CD4-positive, alpha-beta T cell (primary cell): ENCODE results near the gene HES3. TPM values are rescaled to one million over a fixed set of nuclear protein-coding genes. Genes with fewer than 3 reads are reported as not detected.

ENCODE experiments used
- ATAC-seq: fragments of 200-7000 bp; cut with Tn5 transposase; one replicate; pipeline ENCODE4 v1.10.0; 2022; ENCODE audit warnings: mild to moderate bottlenecking; ENCODE audit not compliant: poor library complexity
- CTCF ChIA-PET: fragments of 350-600 bp; sonication (Branson Sonifier 250); formaldehyde crosslinking; loops from one replicate; lab custom pipeline; 2021; ENCODE audit warnings: antibody characterized with exemption, inconsistent platforms; lab: Charles Lee
- POLR2A ChIA-PET: fragments of 350-600 bp; sonication (Branson Sonifier 250); formaldehyde crosslinking; loops from one replicate; lab custom pipeline; 2021; ENCODE audit warnings: antibody characterized with exemption, inconsistent platforms; lab: Charles Lee
- DNase-seq, 14 experiments: peaks; one replicate each; pipeline ENCODE4 v3.0.0-alpha.2; 2013 to 2020; ENCODE audit warnings: mixed read lengths in 2 of 14
- H3K27ac ChIP-seq, 2 donors: one replicate each; pipeline versions ENCODE4 v1.5.1 to v1.7.0; 2013; ENCODE audit warnings: low read length in 2 of 2, low read depth in 1 of 2, mild to moderate bottlenecking in 1 of 2
- H3K27me3 ChIP-seq, 2 experiments: 1 replicate in 1 of 2; 2 replicates in 1 of 2; pipeline versions ENCODE4 v1.6.1 to v1.7.0; 2013; ENCODE audit warnings: low read length in 2 of 2, control low read depth in 1 of 2, mild to moderate bottlenecking in 1 of 2, moderate library complexity in 1 of 2; ENCODE audit not compliant: insufficient read depth in 2 of 2, control insufficient read depth in 1 of 2
- H3K36me3 ChIP-seq: one replicate; pipeline ENCODE4 v1.6.1; 2013; ENCODE audit warnings: low read length, control low read depth; ENCODE audit not compliant: insufficient read depth
- H3K4me1 ChIP-seq: one replicate; pipeline ENCODE4 v1.6.1; 2013; ENCODE audit warnings: low read length, control low read depth; ENCODE audit not compliant: insufficient read depth
- H3K4me3 ChIP-seq: one replicate; pipeline ENCODE4 v1.5.1; 2013; ENCODE audit warnings: mild to moderate bottlenecking, low read length, moderate library complexity
- H3K9me3 ChIP-seq, 2 experiments: 1 replicate in 1 of 2; 2 replicates in 1 of 2; pipeline versions ENCODE4 v1.6.1 to v1.7.0; 2013; ENCODE audit warnings: low read length in 2 of 2, mild to moderate bottlenecking in 2 of 2, control low read depth in 1 of 2, moderate library complexity in 1 of 2; ENCODE audit not compliant: control insufficient read depth in 1 of 2, insufficient read depth in 1 of 2
- H3K27ac Mint-ChIP-seq: one replicate; pipeline ENCODE4 v1.8.0; 2020; ENCODE audit warnings: mixed read lengths
- H3K27me3 Mint-ChIP-seq: one replicate; pipeline ENCODE4 v1.8.0; 2021; ENCODE audit warnings: mixed read lengths
- H3K36me3 Mint-ChIP-seq: one replicate; pipeline ENCODE4 v1.8.0; 2021; ENCODE audit warnings: low read depth, mixed read lengths
- H3K4me1 Mint-ChIP-seq: one replicate; pipeline ENCODE4 v1.8.0; 2021; ENCODE audit warnings: low read depth, mixed read lengths
- H3K4me3 Mint-ChIP-seq: one replicate; pipeline ENCODE4 v1.8.0; 2020; ENCODE audit warnings: mild to moderate bottlenecking, mixed read lengths
- H3K9me3 Mint-ChIP-seq: one replicate; pipeline ENCODE4 v1.8.0; 2020; ENCODE audit warnings: mixed read lengths
- CTCF ChIP-seq: fragments of 200-600 bp; IDR thresholded peaks from one replicate; pipeline ENCODE4 v1.8.0; 2022; ENCODE audit warnings: antibody characterized with exemption, mild to moderate bottlenecking
- intact Hi-C, 2 experiments: fragments of 100-400 bp; cut with DNase I in 1 of 2; cut with micrococcal nuclease in 1 of 2; formaldehyde crosslinking; loops; one replicate each; pipeline versions ENCODE4 v1.15.1 to v1.9.0; 2023 to 2025; cut with DNase I, micrococcal nuclease
- total RNA-seq, 174 experiments: library from RNA in 2 of 174; stranded (reverse) in 2 of 174; gene quantifications; one replicate each; pipeline ENCODE4 v1.2.3 and lab custom pipeline; 2021 to 2026

Gene HES3
- total RNA-seq, 2 experiments from 2014 or later, result not detected

GRCh38 chr1:6271006-6271405 is 27.0 kb downstream of the HES3 start:
- ATAC-seq (no peak), DNase-seq (no peak)
- H3K4me1 Mint-ChIP-seq, result no peaks in the 10 kb centered on the region
- no peaks in the 10 kb centered on the region for H3K36me3 ChIP-seq
- no peaks in the 10 kb centered on the region for H3K27me3 ChIP-seq
- intact Hi-C loops, result no loop called here
- ChIA-PET POLR2A (no interaction called here), CTCF (no interaction called here)
- no peaks in the 10 kb centered on the region for H3K36me3 Mint-ChIP-seq
- no peaks in the 10 kb centered on the region for H3K9me3 ChIP-seq
- H3K9me3 Mint-ChIP-seq, result no peaks in the 10 kb centered on the region
- no peaks in the 10 kb centered on the region for H3K4me1 ChIP-seq
- no peak overlapping the region for H3K4me3 ChIP-seq
- no peak overlapping the region for H3K4me3 Mint-ChIP-seq
- no peak overlapping the region for H3K27ac ChIP-seq
- H3K27me3 Mint-ChIP-seq, result no peaks in the 10 kb centered on the region
- no peak for TF ChIP-seq CTCF
- no peak overlapping the region for H3K27ac Mint-ChIP-seq

GRCh38 chr1:6271554-6271953 is 27.6 kb downstream of the HES3 start:
- H3K4me3 Mint-ChIP-seq, result no peak overlapping the region

GRCh38 chr1:6272452-6272851 is 28.5 kb downstream of the HES3 start:
- intact Hi-C loops, result no loop called here
- TF ChIP-seq CTCF, result no peak
- Histone ChIP-seq H3K9me3 (no peaks in the 10 kb centered on the region), H3K27me3 (no peaks in the 10 kb centered on the region), H3K4me1 (no peaks in the 10 kb centered on the region), H3K27ac (no peak overlapping the region), H3K4me3 (no peak overlapping the region), H3K36me3 (no peaks in the 10 kb centered on the region)
- ChIA-PET CTCF (no interaction called here), POLR2A (no interaction called here)
- no peak overlapping the region for H3K27ac Mint-ChIP-seq
- DNase-seq (no peak), ATAC-seq (no peak)
- no peaks in the 10 kb centered on the region for H3K4me1 Mint-ChIP-seq
- H3K27me3 Mint-ChIP-seq, result no peaks in the 10 kb centered on the region
- no peaks in the 10 kb centered on the region for H3K36me3 Mint-ChIP-seq
- H3K4me3 Mint-ChIP-seq, result no peak overlapping the region
- no peaks in the 10 kb centered on the region for H3K9me3 Mint-ChIP-seq

More at GRCh38 chr1:6271554-6271953, 27.6 kb downstream of the HES3 start:
- Mint-ChIP-seq H3K27me3 (no peaks in the 10 kb centered on the region), H3K27ac (no peak overlapping the region), H3K4me1 (no peaks in the 10 kb centered on the region), H3K9me3 (no peaks in the 10 kb centered on the region), H3K36me3 (no peaks in the 10 kb centered on the region)
- intact Hi-C loops, result no loop called here
- no peak overlapping the region for H3K4me3 ChIP-seq
- no peaks in the 10 kb centered on the region for H3K36me3 ChIP-seq
- TF ChIP-seq CTCF, result no peak
- ATAC-seq (no peak), DNase-seq (no peak)
- no peak overlapping the region for H3K27ac ChIP-seq
- ChIA-PET CTCF (no interaction called here), POLR2A (no interaction called here)
- no peaks in the 10 kb centered on the region for H3K9me3 ChIP-seq
- no peaks in the 10 kb centered on the region for H3K4me1 ChIP-seq
- H3K27me3 ChIP-seq, result no peaks in the 10 kb centered on the region
